Testis (tissue), 2 donors: ENCODE data around the gene SNX20.

Experiments
- CTCF ChIP-seq, 3 experiments: fragments of 450-650 bp in 2 of 3; fragments of 200-600 bp in 1 of 3; sonication (generic) in 1 of 3; IDR thresholded peaks; one replicate each; pipeline ENCODE4 v1.5.1; 2016 to 2019; ENCODE audit warnings: antibody characterized with exemption in 3 of 3, mild to moderate bottlenecking in 2 of 3, moderate library complexity in 1 of 3
- POLR2A ChIP-seq: fragments of 450-650 bp; IDR thresholded peaks from one replicate; pipeline ENCODE4 v1.6.1; 2017; ENCODE audit warnings: antibody characterized with exemption, mild to moderate bottlenecking, moderate library complexity

GRCh38 chr16:50626868-50627267, 54.2 kb downstream of the SNX20 start:
- TF ChIP-seq CTCF (IDR thresholded peaks at IDR 0.05) (no peak), POLR2A (no peak)
